GM10248 (cell line): ENCODE data around the gene CYB5D1.

ENCODE experiments used
- CTCF ChIA-PET: fragments of 300-600 bp; sonication (Branson Sonifier 250); formaldehyde crosslinking; extraction: SDS; loops from one replicate; lab custom pipeline; 2021; ENCODE audit warnings: antibody characterized with exemption; lab: Yijun Ruan, JAX
- POLR2A ChIA-PET: fragments of 350-650 bp; sonication (Branson Sonifier 250); formaldehyde crosslinking; extraction: SDS; loops from one replicate; lab custom pipeline; 2020; ENCODE audit warnings: antibody characterized with exemption; lab: Yijun Ruan, JAX
- DNase-seq: peaks from one replicate; pipeline ENCODE4 v3.0.0; 2012; ENCODE audit errors: extremely low spot score
- CTCF ChIP-seq: IDR thresholded peaks from 2 replicates; pipeline ENCODE4 v1.5.1; 2012; ENCODE audit warnings: mild to moderate bottlenecking, low read depth; ENCODE audit errors: extremely low read depth, missing control alignments, control extremely low read depth

The CYB5D1 gene

GRCh38 chr17:7843536-7844291 is 14.1 kb upstream of the CYB5D1 start:
- ChIA-PET CTCF (interaction anchor here (1.2 to 1.8 kb wide), 2 partner anchors 10 to 13 kb away, joined by 3 to 8 read pairs; partner anchors contain the start of gene NAA38), POLR2A (interaction anchor here (1.7 kb wide), 1 partner anchor 13 kb away, joined by 6 read pairs; the partner anchor contains the start of gene NAA38)
- no peak for TF ChIP-seq CTCF
- peak; percentile 90 for DNase-seq

- CTCF ChIA-PET = interaction anchor here (0.7 to 2.1 kb wide), 10 partner anchors 9 to 145 kb away, joined by 3 to 19 read pairs (median 5); partner anchors contain the start of genes KDM6B and NAA38
- no peak for TF ChIP-seq CTCF
- peak; percentile 92 for DNase-seq
- POLR2A ChIA-PET = interaction anchor here (0.5 to 1.4 kb wide), 9 partner anchors 13 to 546 kb away, joined by 3 to 14 read pairs (median 3); partner anchors contain the start of genes ATP1B2, NAA38, POLR2A and RNF227
Observed at GRCh38 chr17:7844292-7845154, 13.3 kb upstream of the CYB5D1 start.

- no peak for DNase-seq
- CTCF ChIA-PET = interaction anchor here (0.7 to 2.1 kb wide), 9 partner anchors 10 to 144 kb away, joined by 3 to 19 read pairs (median 5); partner anchors contain the start of genes KDM6B and NAA38
- POLR2A ChIA-PET = interaction anchor here (0.6 to 1.4 kb wide), 7 partner anchors 12 to 547 kb away, joined by 3 to 14 read pairs (median 3); partner anchors contain the start of genes ATP1B2, NAA38 and RNF227
- TF ChIP-seq CTCF = no peak
Observed at GRCh38 chr17:7845359-7846062, 12.3 kb upstream of the CYB5D1 start.

GRCh38 chr17:7846063-7846735 is 11.6 kb upstream of the CYB5D1 start:
- CTCF ChIA-PET = interaction anchor here (1.5 to 2.1 kb wide), 3 partner anchors 11 to 25 kb away, joined by 3 to 19 read pairs (median 4); partner anchors contain the start of gene KDM6B
- DNase-seq = no peak
- TF ChIP-seq CTCF = no peak
- POLR2A ChIA-PET = interaction anchor here (1.3 kb wide), 1 partner anchor 11 kb away, joined by 3 read pairs; the partner anchor contains the start of gene NAA38

- POLR2A ChIA-PET = interaction anchor here (0.9 to 1.3 kb wide), 2 partner anchors 10 kb away, joined by 3 to 4 read pairs; partner anchors contain the start of gene NAA38
- CTCF ChIA-PET = interaction anchor here (1.0 to 1.5 kb wide), 2 partner anchors 10 to 12 kb away, joined by 3 read pairs; partner anchors contain the start of gene NAA38
- no peak for TF ChIP-seq CTCF
- no peak for DNase-seq
Observed at GRCh38 chr17:7846765-7847661, 10.8 kb upstream of the CYB5D1 start.
